Measurements from ENCODE around the gene ARHGAP19.
"Not testable (repeated sequence)": the region's sequence is repeated elsewhere in the genome, so short reads cannot be mapped to it uniquely, and the experiment has no call there.

ARHGAP19 gene

DNA sequence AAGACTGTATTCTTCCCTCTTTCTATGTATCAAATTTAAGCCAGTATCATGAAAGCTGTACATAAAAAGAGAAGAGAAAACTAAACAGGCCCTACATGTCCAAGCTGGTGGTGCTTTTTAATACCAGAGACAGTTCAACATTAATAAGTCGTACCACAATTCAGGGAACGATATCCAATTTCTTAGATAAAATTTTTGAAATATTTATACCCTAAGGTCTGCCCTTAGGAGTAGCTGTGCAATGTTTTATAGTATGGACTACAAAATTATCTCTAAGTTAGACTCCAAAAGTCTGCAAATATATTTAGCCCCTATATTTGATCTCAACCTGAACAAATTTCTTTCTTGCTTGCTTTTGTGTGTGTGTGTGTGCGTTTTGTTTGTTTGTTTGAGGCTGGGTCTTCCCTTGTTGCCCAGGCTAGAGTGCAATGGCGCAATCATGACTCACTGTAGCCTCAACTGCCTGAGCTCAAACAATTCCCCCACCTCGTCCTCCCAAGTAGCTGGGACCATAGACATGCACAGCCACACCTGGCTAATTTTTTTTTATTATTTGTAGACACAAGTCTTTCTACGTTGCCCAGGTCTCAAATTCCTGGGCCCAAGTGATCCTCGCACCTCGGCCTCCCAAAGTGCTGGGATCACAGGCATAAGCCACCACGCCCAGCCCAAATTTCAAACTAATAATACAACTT lies 13.2 kb downstream of the ARHGAP19 start:
- DNase-seq, result no peak

DNA sequence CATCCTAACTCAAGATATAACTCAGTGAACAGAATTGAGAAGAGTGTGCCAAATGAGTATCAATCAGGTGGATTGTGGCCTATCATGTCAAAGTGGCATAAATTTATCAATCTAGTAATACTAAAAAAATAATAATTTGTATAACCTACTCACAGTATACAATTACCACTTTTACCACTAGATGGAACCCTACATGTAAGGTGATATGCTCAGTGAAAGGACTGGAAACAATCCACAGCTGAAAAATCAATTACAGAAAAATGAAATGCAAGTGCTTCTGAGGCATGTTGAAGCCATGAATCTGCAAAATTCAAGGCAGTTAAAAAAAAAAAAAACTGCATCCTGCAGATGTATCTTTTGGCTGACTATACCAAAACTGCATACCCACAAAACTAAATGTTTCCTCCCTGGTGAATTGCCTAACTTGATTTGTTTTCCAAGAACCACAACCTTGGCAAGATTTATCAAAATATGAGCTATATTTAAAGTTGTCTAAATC lies 13.9 kb downstream of the ARHGAP19 start:
- no peak for DNase-seq

DNA sequence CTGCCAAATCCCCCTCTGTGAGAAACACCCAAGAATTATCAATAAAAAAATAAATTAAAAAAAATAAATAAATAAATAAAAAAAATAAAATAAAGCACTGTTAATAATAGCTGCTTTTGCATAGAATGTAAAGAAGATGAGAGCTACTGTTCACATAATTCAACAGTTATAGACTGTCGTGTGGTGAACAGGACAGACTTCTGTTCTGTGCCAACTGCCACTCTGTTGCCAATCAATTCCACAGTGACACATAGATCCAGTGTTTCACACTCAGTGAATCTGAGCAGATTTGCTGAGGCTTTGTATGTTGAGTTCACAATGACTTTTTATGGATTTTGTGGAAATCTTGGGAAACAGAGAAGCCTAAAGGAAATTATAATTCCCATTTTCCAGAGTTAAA lies 14.9 kb downstream of the ARHGAP19 start:
- no peak for DNase-seq

GRCh38 chr10:97274828-97275227 lies 17.6 kb downstream of the ARHGAP19 start:
- DNase-seq, result no peak

DNA sequence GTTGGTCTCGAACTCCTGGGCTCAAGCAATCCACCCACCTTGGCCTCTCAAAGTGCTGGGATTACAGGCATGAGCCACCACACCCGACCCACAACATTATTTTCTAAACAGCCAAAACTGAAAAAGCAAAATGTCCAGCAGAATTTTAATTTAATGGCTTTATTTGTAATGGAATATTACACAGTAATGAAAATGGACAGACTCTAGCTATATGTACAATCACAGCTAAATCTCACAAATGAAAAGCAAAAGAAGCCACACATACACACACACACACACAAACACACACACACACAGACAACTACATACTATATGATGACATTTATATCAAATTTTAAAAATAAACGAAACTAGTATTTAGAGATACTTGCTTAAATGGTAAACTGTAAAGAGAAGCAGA lies 18.7 kb downstream of the ARHGAP19 start:
- DNase-seq, result no peak

DNA sequence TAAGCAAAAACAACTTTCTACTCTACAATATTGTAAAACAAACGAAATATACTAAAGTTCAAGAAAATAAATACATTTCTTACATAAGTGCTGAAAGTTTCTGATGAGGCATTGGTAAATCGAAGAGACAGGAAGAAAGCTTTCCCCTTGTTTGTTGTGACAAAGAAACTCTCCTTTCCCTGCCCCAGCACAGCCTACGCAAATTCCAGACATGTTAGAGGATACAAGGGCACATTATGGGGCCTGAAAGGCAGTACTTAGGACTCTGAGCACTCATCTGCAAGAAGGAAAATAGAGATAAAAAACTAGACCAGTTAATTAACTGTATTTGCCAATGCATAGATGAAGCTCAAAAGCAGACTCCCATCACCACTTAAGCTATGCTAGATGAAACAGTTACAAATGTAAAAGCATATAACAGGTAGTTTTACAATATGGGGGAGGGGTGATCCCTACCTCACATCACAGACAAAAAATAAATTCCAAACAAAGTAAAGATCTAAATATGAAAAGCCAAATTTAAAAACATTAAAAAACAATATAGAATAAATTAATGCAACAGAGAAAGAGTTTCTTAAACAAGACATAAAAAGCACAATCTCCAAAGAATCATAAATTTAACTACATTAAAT lies 21.8 kb downstream of the ARHGAP19 start:
- DNase-seq, result no peak

DNA sequence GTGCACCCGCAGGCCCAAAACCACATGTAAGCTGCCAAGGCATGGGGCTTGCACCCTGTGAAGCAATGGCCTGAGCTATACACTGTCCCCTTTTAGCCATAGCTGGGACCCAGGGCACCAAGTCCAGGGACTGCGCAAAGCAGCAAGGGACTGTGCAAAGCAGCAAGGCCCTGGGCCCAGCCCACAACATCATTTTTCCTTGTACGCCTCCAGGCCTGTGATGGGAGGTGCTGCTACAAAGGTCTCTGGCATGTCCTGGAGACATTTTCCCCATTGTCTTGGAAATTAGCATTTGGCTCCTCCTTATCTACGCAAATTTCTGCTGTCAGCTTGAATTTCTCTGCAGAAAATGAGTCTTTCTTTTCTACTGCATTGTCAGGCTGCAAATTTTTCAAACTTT lies 24.8 kb downstream of the ARHGAP19 start:
- DNase-seq, result no peak

DNA sequence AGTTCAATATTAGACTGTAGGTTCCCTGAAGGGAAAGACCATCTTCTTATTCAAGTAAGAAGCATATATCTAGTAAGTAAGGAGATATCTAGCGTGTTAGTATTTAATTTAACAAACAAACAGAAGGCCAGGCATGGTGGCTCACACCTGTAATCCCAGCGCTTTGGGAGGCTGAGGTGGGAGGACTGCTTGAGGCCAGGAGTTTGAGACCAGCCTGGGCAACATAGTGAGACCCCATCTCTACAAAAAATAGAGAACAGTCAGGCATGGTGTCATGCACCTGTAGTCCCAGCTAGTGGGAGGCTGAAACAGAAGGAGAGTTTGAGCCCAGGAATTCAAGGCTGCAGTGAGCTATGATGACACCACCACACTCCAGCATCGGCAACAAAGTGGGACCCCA lies 27.3 kb downstream of the ARHGAP19 start:
- DNase-seq, result not testable (repeated sequence)

GRCh38 chr10:97263971-97264370 lies 28.5 kb downstream of the ARHGAP19 start:
- no peak for DNase-seq

DNA sequence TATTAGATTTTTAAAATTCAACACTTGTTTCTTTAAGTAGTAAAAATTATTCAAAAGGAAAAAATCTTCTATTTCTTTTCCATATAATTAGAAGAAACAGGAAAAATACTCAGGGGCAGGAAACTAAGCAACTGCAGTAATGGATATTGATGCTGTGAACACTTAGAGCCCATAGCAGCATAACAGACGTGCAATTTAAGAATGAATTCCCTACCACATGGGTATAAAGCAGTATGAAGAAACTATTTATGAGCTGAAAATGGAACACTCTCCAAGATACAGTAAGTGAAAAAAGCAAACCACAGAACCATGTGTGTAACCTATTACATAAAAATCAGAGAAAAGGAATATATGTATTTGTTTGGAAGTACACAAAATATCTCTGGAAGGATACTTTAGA lies 30.8 kb downstream of the ARHGAP19 start:
- no peak for DNase-seq

- DNase-seq, result no peak
Measured at GRCh38 chr10:97261183-97261582, 31.3 kb downstream of the ARHGAP19 start.

GRCh38 chr10:97259119-97259518 lies 33.3 kb downstream of the ARHGAP19 start:
- no peak for DNase-seq

GRCh38 chr10:97256356-97256755 lies 36.1 kb downstream of the ARHGAP19 start:
- DNase-seq, result no peak

DNA sequence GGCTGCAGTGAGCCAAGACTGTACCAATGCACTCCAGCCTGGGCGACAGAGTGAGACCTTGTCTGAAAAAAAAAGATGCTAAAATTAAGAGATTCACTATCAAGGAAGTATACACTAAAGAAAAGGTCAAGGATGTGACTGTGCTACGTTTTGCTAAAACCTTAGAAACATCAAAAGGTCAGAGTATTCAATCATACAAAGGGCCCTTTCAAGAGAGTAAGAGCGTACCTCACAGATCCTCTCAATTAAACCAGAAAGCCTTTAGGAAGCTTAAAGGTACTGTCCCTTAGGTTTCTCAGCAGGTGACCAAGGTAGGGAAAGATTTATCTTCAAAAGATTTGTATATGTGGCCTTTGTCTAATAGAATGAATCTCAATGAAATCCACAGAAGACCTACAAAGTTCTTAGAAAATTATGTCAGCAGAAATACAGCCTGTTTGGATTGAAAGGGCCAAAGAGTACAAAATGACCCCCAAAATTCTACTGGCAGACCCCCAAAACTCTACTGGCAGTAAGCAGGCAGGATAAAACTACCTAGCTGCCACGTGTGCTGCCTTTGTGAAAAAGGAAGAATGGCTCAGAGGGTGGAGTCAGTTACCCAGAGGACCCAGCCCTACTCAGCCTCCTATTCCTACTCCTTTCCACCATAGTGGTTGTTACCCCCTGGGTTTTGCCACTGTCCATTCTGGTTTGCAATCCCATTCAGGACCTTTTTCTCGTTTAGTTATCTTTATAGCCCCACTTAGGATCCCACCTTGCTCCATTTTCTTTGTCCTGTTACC lies 36.7 kb downstream of the ARHGAP19 start:
- no peak for DNase-seq

- no peak for DNase-seq
Measured at GRCh38 chr10:97254694-97255093, 37.7 kb downstream of the ARHGAP19 start.

- no peak for DNase-seq
Measured at GRCh38 chr10:97250952-97251351, 41.5 kb downstream of the ARHGAP19 start.

GRCh38 chr10:97243836-97244235 lies 48.6 kb downstream of the ARHGAP19 start:
- DNase-seq, result no peak

GRCh38 chr10:97238855-97239254 lies 53.6 kb downstream of the ARHGAP19 start:
- DNase-seq, result no peak

GRCh38 chr10:97235353-97235752 lies 57.1 kb downstream of the ARHGAP19 start:
- DNase-seq, result no peak

DNA sequence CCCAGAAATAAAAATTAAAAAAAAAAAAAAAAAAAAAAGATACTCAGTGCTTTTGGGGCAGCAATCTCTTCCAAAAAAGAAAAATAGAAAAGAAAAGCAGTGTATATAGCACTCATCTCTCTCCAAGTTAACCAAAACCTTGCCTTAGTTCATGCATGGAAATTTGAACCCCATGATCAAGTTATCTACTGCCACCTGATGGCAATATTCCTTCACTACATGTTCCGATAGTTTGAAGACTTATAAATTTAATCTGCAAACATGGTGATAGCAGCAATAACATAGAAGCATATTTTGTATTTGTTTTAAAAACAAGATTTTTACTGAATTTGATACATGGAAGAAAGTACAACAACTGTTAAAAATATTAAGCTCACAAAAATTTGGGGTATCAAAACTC lies 58.0 kb downstream of the ARHGAP19 start:
- no peak for DNase-seq

DNA sequence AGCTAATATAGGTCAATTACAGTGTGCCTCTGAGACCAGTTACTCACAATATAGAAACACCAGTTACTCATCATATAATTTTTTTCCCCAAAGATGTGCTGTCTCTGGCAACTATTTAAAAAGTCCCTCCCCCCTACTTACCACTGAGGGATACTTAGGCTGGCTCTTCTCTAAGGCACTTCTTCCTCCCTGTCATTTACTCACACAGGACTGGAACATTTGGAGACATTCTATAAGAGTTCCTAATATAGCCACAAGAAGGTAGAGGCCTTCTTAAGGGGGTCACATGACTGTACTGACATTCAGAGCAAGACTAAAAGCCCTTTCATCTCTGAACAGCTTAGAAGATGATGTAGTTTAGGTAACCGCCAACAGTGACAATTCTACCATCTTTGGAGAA lies 62.3 kb downstream of the ARHGAP19 start:
- no peak for DNase-seq

DNA sequence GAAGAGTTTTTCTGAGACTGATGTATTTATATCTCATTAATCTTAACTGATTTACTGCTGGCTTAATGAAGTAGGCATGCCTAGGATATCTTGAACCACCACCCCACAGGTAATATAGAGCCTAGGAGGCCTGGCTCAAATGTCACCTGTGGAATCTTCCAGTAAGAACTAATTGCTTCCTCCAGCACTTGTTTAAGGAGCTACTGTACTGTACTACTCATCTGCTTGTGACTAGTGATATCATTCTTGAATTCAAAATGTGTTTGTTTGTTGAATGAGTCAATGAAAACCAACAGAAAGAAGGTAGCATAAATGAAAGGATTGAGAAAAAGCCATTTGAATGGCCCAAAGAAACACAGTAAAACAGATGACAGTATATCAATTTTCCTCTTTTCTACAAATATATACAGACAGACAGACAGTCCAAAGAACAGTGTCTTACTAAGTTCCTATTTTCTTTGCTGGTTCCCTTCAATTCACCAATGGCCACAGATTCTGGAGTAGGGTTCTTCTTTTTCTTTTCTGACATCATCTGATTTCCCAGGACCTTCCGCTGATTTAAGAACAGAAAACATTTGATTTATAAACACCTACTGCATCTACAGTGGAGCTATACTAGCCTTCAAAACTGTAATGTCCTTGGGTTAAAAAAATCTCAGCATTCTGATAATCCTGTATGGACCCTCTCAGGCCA lies 63.0 kb downstream of the ARHGAP19 start:
- DNase-seq, result no peak

DNA sequence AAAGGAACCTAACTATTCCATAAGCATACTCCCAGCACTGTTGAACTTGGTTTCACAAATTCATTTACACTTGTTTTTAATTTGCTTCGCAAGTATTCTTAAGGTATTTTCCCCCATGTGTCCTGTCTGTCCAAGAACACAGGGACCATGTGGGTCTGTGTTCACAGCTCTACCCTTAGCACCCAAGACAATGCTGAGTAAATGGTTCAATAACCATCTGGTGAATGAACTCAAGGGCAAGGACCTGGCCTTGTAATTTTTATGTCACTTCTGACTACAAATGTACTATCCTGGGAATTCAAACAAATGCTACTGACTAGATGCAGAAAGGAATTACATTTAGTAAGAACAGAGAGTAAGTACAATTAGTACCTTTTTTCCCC lies 63.7 kb downstream of the ARHGAP19 start:
- no peak for DNase-seq
